GM18505 (cell line): Measurements from ENCODE around the gene DNMT1.

Experiments used
- ATAC-seq: cut with Tn5 transposase; IDR thresholded peaks from one replicate; pipeline ENCODE4 v1.9.1; 2021; ENCODE audit not compliant: unreplicated experiment
- POLR2A ChIP-seq: IDR thresholded peaks from 4 replicates; pipeline ENCODE4 v1.6.1; 2011; ENCODE audit warnings: borderline replicate concordance; ENCODE audit not compliant: insufficient read depth, insufficient read length; ENCODE audit errors: extremely low read depth

DNMT1 gene

GRCh38 chr19:10227026-10227971, 32.5 kb upstream of the DNMT1 start:
- no peak for TF ChIP-seq POLR2A
- no peak for ATAC-seq

- TF ChIP-seq POLR2A, result no peak
These were observed 31.7 kb upstream of the DNMT1 start for GRCh38 chr19:10226376-10227025.

GRCh38 chr19:10226021-10226375, 31.2 kb upstream of the DNMT1 start:
- no peak for ATAC-seq
- TF ChIP-seq POLR2A, result no peak

More at GRCh38 chr19:10226376-10227025, 31.7 kb upstream of the DNMT1 start:
- no peak for ATAC-seq

GRCh38 chr19:10224337-10224736, 29.6 kb upstream of the DNMT1 start:
- TF ChIP-seq POLR2A, result no peak

GRCh38 chr19:10223488-10224213, 28.9 kb upstream of the DNMT1 start:
- no peak for ATAC-seq
- TF ChIP-seq POLR2A, result no peak

More at GRCh38 chr19:10224337-10224736, 29.6 kb upstream of the DNMT1 start:
- ATAC-seq, result no peak

GRCh38 chr19:10222201-10222890, 27.6 kb upstream of the DNMT1 start:
- no peak for TF ChIP-seq POLR2A
- ATAC-seq, result no peak

- no peak for ATAC-seq
- no peak for TF ChIP-seq POLR2A
These were observed 25.9 kb upstream of the DNMT1 start for GRCh38 chr19:10220695-10221094.

- no peak for TF ChIP-seq POLR2A
- no peak for ATAC-seq
These were observed 24.9 kb upstream of the DNMT1 start for GRCh38 chr19:10219678-10220077.

GRCh38 chr19:10217085-10217484, 22.3 kb upstream of the DNMT1 start:
- no peak for TF ChIP-seq POLR2A
- ATAC-seq, result no peak

GRCh38 chr19:10214784-10215183, 20.0 kb upstream of the DNMT1 start:
- ATAC-seq, result no peak
- no peak for TF ChIP-seq POLR2A

- no peak for ATAC-seq
- TF ChIP-seq POLR2A, result no peak
These were observed 16.9 kb upstream of the DNMT1 start for GRCh38 chr19:10211691-10212090.

- no peak for TF ChIP-seq POLR2A
- ATAC-seq, result no peak
These were observed 16.3 kb upstream of the DNMT1 start for GRCh38 chr19:10211061-10211460.

GRCh38 chr19:10209315-10209714, 14.6 kb upstream of the DNMT1 start:
- TF ChIP-seq POLR2A, result no peak

More at GRCh38 chr19:10209315-10209714, 14.6 kb upstream of the DNMT1 start:
- no peak for ATAC-seq
